ENCODE data around the gene ANKRD6.
A peak's percentile ranks its signal among the peaks of the same experiment; 100 is the strongest.
"Not testable (repeated sequence)": the region's sequence is repeated elsewhere in the genome, so short reads cannot be mapped to it uniquely, and the experiment has no call there.

The ANKRD6 gene

DNA sequence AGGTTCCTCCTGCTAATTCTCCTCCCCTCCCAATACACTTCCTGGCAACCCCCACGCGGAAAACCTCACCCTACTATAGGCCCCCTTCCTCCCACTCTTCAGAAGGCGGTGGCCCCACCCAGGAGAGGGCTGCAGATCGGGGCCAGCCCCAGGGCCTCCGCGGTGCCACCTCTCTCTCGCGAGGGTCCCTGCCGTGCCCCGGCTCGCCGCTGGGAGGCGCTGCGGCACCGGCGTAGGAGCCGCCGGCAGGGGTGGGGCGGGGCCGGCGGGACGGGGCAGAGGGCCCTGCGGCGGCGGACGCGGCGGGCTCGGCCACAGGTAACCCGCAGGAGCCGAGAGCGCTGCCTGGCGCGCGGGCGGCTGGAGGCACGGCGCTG is at the start of gene ANKRD6:
Gene ANKRD6, plus strand, starts transcription at position 278 of the 377 bp plus-strand sequence. CDS start 133,825 bp downstream, outside the sequence.
- peak; percentile 71 for DNase-seq

DNA sequence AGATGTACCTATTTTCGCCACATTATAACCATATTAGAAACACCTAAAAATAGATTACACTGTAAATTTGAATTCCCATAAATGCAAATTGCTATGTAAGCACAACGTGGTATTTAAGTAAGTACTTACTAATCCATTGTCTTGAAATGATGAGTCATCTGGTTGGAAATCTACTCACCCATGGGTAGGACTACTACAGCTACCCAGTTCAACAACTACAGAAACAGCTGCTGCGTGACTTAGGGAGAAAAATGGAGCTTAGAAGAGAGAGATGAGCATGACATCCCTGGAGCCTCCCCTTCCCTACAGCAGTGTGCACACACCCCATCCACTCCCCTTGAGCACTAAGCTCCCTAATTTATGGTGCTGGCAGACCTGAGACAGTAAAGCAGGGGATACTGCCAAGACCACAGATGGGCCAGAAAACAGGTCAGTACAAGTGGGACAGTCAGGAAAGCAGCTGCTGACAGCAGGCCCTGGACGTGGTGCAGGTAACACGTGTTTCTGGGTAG is 47.7 kb upstream of the ANKRD6 start:
- DNase-seq: peak; percentile 10

DNA sequence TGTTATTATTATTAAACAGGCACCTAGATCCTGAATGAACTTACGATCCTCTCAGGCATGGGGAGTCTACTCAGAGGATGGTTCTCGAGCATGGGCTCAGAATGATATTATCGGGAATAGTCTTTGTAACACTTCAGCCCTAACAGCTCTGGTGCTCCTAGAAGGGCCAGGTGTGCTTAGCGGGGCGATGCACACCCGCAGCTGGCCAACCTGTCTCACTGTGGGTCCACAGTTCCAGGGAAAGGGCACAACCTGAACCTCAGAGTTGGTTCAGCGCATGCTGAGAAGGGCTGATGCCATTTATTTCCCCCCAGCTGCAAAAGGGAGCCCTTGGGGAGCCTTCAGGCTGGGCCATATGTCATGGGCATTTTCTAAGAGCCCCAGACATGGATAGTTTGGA is 47.1 kb upstream of the ANKRD6 start:
- no peak for DNase-seq

DNA sequence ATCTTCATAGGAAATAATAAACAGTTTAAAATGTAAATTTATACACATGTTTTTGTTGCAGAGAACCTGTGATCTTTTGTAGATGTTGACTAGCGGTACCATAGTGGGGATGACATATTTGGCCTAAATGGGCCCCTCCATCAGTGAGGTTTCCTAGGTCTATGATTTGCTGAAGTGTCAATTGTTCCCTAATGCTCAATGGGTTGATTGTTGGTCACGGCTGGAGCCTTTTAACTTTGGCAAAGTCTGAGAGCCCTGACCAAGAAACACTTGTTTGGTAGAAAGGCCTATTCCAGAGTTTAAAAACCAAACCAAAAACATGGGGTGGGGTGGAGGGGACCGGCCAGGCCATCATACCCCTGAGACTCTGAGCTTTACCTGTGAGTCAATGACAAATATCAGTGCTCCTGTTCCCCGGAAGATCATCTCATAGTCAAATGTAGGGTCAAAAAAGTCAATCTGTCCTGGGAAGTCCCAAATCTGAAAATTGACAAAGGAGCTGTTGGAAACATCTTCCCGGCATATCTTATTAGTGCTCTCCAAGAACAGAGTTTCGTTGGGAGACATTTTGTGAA is 45.9 kb upstream of the ANKRD6 start:
- no peak for DNase-seq

DNA sequence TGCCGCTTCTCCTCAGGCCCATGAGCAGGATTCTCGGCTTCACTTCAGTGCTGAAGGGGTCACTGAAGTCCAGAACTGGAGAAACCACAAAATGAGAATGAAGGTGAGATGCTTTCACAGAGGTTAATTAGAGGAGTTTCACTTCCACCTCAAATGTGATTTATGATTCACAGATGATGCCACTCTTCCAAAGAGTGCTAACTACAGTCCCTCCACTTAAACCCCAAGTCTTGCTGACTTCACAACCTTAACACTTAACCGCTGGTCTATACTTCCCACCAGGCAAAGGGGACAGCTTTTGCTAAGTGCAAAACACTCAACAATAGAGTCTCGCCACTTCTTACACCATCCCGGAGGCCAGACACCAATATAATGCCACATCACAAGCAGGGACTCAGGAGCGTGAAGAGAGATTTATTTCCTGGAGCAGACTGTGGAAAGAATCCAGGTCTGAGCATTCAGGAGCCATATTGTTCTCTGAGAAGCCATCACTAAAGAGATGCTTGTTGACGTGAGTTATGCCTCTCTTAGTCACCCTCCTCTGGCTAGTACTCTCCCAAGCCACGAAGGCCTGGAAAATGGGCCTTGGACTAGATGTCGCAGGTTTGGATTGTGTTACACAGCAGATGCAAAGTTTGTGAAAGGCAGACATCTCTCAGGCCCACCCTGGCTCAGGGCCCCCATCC is 45.3 kb upstream of the ANKRD6 start:
- DNase-seq: no peak

DNA sequence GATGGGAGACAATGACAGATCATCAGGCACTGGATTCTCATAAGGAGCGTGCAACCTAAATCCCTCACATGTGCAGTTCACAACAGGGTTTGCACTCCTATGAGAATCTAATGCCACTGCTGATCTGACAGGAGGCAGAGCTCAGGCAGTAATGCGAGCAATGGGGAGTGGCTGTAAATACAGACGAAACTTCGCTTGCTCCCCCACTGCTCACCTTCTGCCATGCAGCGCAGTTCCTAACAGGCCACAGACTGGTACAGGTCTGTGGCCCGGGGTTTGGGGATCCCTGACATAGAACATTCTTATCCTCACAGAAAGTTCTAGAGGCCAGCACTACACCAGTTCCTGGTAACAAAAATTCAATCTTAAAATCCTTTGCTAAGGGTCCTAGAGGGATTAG is 44.1 kb upstream of the ANKRD6 start:
- DNase-seq: no peak

DNA sequence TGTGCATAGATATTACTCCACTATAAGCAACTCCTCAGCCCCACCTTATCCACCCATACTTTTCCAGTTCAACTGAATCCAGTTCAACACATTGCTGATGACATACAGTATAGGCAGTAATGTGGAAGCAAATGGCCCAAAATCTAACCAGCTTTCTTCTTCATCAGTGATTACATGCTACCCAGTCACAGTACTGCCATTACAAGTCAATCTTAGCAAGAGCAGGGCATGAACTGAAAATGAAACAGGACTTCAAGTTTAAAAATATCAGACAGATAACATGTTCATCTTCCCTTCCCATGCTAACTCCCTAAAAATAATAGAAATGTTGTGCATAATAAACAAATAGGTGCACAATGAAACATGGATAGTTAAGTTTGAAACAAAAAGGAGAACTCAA is 40.1 kb upstream of the ANKRD6 start:
- DNase-seq: no peak

DNA sequence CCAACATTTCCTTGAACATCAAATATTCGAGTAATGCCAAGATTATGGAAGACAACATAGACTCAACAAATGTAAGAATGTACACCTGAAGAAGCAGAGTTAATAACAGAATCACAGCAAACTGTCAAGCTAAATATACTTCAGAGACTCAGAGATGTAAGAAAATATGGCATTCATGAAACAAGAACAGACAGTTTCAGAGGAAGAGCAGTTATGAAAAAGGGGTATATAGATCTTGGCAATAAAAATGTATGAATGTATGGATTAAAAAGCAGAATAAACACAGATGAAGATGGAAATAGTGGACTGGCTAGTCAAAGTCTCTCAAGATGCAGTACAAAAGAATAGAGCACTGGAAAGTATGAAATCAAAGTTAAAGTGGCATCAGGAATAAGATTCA is 39.3 kb upstream of the ANKRD6 start:
- no peak for DNase-seq

DNA sequence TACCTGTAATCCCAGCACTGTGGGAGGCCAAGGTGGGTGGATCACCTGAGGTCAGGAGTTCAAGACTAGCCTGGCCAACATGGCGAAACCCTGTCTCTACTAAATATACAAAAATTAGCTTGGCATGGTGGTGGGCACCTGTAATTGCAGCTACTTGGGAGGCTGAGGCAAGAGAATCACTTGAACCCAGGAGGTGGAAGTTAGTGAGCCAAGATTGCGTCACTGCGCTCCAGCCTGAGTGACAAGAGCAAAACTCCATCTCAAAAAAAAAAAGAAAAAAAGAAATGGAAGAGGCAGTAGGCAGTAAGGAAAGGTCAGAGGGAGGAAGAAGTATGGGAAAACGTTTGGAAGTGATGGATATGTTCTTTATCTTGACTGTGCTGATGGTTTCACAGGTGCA is 35.1 kb upstream of the ANKRD6 start:
- DNase-seq: not testable (repeated sequence)

DNA sequence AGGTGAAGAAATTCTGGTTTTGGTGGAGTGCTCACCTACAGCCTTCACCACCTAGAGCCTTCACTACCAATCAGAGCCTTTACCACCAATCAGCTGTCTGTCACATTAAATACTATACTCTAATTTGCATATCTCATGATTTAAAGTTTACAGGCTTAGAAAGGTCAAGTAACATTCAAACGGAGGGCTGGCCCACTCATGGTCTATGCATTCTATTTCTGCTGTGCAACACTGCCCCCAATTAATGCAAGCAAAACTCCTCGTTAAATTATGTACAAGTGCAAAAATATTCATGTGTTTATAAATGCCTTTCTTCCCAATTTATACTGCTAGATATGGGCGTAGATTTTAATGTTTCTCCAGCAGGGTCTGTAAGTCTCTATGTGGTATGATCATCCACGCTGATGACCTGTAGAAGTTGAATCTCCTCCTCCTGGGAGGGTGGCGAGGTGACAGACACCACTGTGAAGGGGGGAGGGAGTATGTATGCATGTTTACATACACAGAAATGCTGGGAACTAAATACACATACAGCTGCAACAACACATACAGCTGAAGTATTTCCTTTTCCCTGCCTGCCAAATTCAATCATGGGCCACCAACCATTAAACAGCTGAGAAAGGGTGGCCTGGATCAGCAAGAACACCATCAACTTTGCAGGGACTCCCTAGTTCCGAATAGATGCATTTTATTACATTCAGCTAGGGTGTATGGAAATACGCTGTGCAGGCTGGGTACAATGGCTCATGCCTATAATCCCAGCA is 34.0 kb upstream of the ANKRD6 start:
- no peak for DNase-seq

DNA sequence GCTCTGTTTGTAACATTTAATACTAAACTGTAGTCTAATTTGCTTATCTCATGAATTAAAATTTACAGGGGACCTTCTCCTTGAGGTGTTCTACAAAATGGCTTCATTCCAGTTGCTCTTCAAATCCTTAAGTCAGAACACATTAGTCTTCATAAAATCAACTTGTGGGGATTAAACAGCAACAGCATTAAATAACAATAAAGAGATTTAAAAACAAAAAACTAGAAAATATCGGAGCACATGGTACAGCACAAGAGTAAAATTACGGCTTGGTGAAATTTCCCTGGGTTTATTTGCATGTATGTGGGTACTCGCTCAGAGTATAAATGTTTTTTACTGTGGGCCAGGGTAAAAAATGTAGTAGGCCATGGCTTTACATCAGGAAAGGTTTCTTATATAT is 32.9 kb upstream of the ANKRD6 start:
- DNase-seq: no peak

DNA sequence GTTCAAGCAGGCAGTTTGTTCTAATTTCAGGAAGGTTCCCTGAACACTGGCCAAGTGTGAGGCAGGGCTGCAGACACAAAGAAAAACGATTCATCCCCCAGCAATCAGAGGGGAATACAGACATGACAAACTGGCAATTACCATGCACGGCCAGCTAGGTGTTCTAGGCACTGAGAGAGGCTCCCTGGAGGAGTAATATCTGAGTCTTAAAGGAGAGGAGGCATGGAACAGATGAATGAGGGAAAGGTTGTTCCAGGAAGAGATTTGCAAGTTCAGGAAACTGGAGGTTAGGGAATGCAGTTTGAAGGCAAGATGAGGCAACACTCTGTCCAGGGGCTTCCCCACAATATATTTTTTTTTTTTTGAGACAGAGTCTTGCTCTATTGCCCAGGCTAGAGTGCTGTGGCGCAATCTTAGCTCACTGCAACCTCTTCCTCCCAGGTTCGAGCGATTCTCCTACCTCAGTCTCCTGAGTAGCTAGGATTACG is 32.0 kb upstream of the ANKRD6 start:
- no peak for DNase-seq

DNA sequence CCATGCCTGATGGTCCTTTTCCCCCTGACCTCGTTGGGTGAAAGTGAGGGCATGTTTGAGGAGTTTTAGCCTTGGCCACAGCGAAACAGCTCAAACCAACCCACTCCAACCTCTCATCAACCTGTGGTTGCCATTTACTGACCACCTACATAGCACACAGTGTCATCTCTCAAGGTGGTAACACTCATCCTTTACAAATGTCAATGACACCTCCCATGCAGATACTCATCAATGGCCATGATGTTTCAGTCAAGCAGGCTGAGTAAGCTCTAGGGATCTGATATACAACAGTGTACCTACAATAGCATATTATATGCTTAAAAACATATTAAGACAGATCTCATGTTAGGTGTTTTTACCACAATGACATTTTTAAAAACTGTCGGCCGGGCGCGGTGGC is 30.2 kb upstream of the ANKRD6 start:
- DNase-seq: no peak

DNA sequence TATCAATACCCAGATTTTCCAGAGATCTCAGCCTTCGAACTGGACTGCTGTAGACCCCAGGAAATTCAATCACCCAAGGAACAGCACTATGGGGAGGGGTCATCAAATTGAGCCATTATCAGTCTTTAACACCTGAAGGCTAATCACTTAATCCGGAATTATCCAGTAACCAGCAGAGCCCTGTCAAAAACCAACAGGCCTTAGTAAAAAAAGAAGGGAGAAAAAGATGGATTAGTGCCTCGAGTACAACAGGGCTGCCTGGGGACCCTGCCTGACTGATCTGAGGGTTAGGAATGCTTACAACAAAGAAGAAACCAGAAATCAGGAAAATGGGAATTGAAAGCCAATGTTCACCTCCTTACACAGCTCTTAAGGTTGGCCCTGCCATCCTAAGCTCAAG is 28.4 kb upstream of the ANKRD6 start:
- DNase-seq: no peak

DNA sequence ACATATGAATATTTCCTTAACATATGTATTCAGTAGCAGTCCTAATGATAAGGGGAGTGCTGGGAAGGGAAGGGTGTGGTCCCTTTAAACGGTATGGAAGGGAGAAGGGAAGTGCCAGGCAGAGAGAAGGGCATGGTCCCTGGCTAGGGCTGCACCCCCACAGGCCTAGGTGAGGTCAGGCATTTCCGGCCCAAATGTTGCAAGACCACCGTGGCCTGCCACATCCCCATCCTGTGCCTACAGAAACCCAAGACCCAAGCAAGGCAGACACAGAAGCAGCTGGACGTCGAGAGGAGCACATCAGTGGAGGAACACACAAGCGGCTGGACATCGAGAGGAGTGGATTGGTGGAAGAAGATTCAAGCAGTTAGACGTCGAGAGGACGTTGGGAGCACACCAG is 26.8 kb upstream of the ANKRD6 start:
- no peak for DNase-seq

DNA sequence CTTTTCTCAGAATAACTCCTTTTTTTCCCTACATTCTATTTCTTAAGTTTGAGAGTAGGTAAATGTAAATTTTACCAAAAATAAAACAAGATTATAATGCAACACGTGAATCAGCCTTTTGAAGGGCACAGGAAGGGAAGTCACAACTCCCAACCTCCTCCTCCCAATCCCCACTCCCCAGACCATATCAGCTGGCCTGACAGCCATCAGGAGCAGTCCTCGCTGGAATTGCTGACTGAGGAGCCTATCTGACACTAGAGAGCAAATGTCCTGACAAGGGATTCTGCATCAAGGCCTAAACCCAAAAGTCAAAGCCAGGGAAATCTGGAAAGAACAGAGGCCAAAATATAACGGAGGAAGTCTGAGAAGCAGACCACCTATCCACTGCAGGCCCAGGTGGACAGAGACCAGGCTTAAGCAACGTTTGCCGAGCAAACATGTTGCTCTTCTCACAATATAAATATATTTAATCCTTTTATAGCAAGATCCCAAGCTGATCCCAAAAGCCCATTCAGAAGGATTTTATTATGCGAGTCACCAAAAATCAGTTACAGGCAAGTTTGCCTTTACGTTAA is 23.4 kb upstream of the ANKRD6 start:
- DNase-seq: no peak

DNA sequence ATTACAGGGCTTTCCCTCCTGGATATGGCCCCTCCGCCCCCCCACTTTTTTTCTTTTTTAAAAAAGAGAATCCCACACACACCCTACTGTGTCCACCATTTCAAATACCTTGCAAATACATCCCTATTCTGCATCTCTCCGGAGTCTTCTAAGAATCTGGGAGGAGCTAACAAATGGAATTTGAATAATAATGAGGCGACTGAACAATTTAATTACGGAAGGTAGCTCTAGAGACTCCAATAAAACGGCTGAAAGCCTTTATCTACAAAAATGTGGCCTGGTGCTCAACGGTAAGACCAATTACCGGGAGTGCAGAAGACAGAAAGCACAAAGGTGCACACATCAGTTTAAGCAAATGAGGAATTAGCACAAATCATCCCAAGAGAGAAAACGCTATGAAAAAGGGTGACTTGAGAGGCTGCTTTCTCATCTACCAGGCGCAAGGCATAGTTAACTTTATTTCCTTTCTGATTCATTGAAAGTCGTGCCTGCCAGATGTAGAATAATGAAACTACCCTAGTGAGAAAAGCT is 22.7 kb upstream of the ANKRD6 start:
- DNase-seq: no peak

DNA sequence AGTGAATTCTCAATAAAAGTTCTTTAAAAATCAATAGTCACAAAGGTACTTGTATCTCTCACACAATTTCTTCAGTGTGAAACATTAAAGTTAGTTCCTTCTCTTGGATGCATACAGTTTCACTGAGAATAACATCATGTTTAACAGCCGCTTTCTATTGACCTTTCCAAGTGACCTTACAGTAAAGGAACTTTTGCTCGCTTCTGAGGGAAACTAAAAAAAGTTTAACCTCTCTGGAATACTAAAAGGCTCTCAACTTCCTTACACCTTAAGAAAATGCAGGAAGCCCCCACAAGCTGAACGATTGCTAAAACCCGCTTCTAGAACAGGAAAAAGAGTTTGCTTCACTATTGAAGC is 22.2 kb upstream of the ANKRD6 start:
- no peak for DNase-seq

DNA sequence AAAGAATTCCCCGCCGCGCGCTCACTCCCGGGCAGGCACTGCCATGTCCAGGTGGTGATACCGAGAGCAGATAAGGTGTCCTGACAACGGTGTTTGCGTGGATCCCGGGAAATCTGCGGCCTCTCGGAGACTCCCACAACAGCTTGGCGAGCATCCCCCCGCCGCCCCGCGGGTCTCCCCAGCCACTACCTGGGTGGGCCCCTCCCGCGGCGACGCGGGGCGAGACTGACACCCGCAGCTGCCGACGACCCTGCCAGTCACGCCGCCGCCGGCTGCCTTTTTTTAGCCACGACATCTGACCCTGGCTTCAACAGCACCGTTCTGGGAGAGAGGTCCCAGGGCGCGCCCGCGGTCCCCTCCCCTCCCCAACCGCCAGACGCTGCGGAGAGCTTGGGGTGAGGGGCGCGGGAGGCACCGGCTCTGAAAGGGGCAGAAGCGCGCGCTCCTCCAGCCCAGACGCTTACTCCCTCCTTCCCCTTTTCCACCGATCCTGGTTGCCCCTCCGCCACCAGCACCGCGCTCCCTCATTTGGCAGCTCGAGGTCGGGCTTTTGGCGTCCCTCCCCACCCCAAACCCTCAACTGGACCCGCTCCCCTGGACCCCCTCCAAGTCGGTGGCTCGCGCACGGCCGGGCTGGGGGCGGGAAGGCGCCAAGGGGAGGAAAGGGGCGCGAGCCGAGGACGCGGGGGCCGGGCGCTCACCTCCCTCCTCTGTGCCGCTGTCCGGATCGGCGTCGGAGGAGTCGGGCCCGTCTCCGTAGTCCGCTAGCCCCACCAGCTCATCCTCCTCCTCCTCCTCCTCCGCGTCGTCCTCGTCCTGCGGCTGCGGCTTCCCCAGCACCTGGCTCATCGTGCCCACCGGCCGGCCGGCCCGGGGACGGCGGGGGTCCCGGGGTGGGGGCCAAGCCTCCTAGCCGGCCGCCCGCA is 21.5 kb upstream of the ANKRD6 start:
- peak; percentile 8 for DNase-seq

DNA sequence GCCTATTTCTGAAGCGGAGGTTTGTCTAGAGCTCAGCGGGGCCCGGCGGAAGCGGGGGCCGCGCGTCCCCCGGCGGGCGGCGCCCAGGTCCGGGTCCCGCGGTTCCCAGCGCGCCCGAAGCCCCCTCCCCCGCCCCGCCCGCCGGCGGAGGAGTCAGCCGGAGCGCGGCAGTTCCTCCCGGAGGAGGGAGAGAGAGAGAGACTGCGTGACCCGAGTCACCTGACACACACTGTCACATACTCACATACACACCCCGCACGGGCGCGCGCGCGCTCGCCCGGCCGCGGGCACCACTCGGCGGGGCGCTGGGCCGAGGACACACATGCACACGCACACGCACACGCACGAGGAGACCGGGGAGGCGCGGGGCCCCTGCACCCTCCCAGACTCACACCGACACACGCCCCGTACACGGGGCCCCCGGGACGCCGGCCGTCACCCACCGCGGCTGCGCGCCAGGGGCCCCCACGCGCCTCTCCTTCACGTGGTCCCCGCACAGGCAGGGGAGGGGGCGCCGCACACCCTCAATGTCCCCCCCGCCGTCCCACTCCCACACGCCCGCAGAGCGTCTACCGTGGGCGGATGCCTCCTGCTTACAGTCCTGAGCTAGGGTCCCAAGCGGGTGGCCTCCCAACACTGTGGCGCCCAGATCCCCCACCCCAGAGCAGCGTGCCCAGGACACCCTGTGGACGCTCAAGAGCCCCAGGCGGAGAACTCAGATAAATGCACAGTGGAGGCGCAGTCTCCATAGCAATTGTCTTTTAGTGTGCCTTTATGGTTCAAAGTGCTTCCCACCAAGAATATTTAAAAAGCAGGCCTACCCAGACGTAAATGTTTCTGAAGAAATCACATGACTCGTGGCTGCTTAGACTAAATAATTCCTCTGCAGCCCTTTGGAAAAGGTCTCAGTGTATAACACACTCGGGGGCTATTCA is 20.6 kb upstream of the ANKRD6 start, which contains the start of gene RRAGD:
Gene RRAGD, minus strand, starts transcription at position 203 of the 935 bp plus-strand sequence. CDS start 280 bp downstream, outside the sequence.
- peak; percentile 58 for DNase-seq

DNA sequence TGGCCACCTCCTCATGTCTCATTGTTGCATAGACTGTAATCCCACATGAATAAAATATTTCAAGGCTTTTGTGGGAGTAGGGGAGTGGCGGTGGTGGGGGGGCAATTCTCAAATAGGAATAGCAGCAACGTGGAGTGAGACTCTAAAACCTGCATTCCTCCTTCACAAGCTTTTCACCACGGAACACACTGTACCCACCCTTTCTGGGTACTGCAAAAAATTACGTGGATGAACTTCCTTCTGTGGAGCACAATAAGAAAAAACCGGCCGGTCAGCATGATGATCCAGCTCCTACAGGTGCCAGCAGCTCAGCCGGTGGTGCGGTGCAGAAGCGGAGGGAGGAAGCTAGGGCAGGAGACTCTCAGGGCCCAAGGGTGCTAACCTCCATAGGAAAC is 19.9 kb upstream of the ANKRD6 start:
- DNase-seq: no peak

Data from COR-L47 (cell line).